ENCODE data around the gene ZNF554.

GRCh38 chr19:2847507-2847906 lies 27.8 kb downstream of the ZNF554 start:
- TF ChIP-seq POLR2A (IDR thresholded peaks at IDR 0.05; ENCODE audit: low read depth, low read length) = no peak
- TF ChIP-seq MAX (IDR thresholded peaks at IDR 0.05; ENCODE audit: insufficient read depth, insufficient read length) = no peak
- no peak for TF ChIP-seq POLR2AphosphoS5 (IDR thresholded peaks at IDR 0.05; ENCODE audit: insufficient read depth, low read depth, low read length)
- TF ChIP-seq MYC (IDR thresholded peaks at IDR 0.05; ENCODE audit: low read depth, low read length) = no peak
- TF ChIP-seq CTCF (IDR thresholded peaks at IDR 0.05; ENCODE audit: extremely low read depth in 1 of 2, insufficient read depth in 1 of 2, low read depth in 1 of 2, low read length in 2 of 2) = no peak
- no peak for TF ChIP-seq EZH2 (IDR thresholded peaks at IDR 0.05; ENCODE audit: borderline replicate concordance, low read depth, low read length, severe bottlenecking)
- TF ChIP-seq GATA2 (IDR thresholded peaks at IDR 0.05; ENCODE audit: insufficient read depth, insufficient read length, low read depth, low read length) = no peak
- TF ChIP-seq JUN (IDR thresholded peaks at IDR 0.05; ENCODE audit: borderline replicate concordance, insufficient read depth, insufficient read length, low read depth) = no peak
- TF ChIP-seq FOS (IDR thresholded peaks at IDR 0.05; ENCODE audit: borderline replicate concordance, insufficient read depth, low read length) = no peak

All from endothelial cell of umbilical vein (primary cell).